ENCODE results near the gene COMMD6.

COMMD6 gene

GRCh38 chr13:75544681-75545330, 7.2 kb upstream of the COMMD6 start:
- Histone ChIP-seq H3F3A (ENCODE audit: low read depth) (no peaks in the 10 kb centered on the region), H3K27me3 (ENCODE audit: insufficient read depth, low read length, poor library complexity, severe bottlenecking) (no peaks in the 10 kb centered on the region), H3K4me2 (ENCODE audit: low read depth, low read length, poor library complexity, severe bottlenecking) (no peak overlapping the region), H3K9me2 (replicated peaks; ENCODE audit: low read depth, low read length) (no peaks in the 10 kb centered on the region), H3K79me2 (ENCODE audit: insufficient read depth, low read length) (peaks cover 1% of the 10 kb centered on the region), H3K9ac (ENCODE audit: low read depth, low read length, poor library complexity, severe bottlenecking) (no peak overlapping the region), H2AFZ (ENCODE audit: low read length) (no peak overlapping the region), H4K20me1 (ENCODE audit: insufficient read depth, low read length, poor library complexity, severe bottlenecking) (peaks cover under 1% of the 10 kb centered on the region), H3K36me3 (ENCODE audit: insufficient read depth, low read length) (no peaks in the 10 kb centered on the region), H3K9me3 (ENCODE audit: insufficient read depth, low read depth, low read length) (no peaks in the 10 kb centered on the region), H3K4me3 (ENCODE audit: low read length, poor library complexity, severe bottlenecking) (no peak overlapping the region), H3K4me1 (ENCODE audit: insufficient read depth, low read length, poor library complexity, severe bottlenecking) (peaks cover 17% of the 10 kb centered on the region)
- no peak for TF ChIP-seq CTCF (conservative IDR thresholded peaks at IDR 0.05; ENCODE audit: low read length)
- TF ChIP-seq EZH2phosphoT487 (IDR thresholded peaks at IDR 0.05; ENCODE audit: borderline replicate concordance), result no peak

- H3K9ac ChIP-seq (ENCODE audit: low read depth, low read length, poor library complexity, severe bottlenecking), result no peak overlapping the region
- peaks cover 8% of the 10 kb centered on the region for H3K4me1 ChIP-seq (ENCODE audit: insufficient read depth, low read length, poor library complexity, severe bottlenecking)
- H4K20me1 ChIP-seq (ENCODE audit: insufficient read depth, low read length, poor library complexity, severe bottlenecking), result peaks cover 3% of the 10 kb centered on the region
- H3F3A ChIP-seq (ENCODE audit: low read depth), result no peaks in the 10 kb centered on the region
- no peak overlapping the region for H2AFZ ChIP-seq (ENCODE audit: low read length)
- peaks cover 7% of the 10 kb centered on the region for H3K79me2 ChIP-seq (ENCODE audit: insufficient read depth, low read length)
- H3K4me2 ChIP-seq (ENCODE audit: low read depth, low read length, poor library complexity, severe bottlenecking), result no peak overlapping the region
- H3K9me3 ChIP-seq (ENCODE audit: insufficient read depth, low read depth, low read length), result no peaks in the 10 kb centered on the region
- TF ChIP-seq EZH2phosphoT487 (IDR thresholded peaks at IDR 0.05; ENCODE audit: borderline replicate concordance) (no peak), CTCF (conservative IDR thresholded peaks at IDR 0.05; ENCODE audit: low read length) (no peak)
- no peak overlapping the region for H3K4me3 ChIP-seq (ENCODE audit: low read length, poor library complexity, severe bottlenecking)
- H3K36me3 ChIP-seq (ENCODE audit: insufficient read depth, low read length), result no peaks in the 10 kb centered on the region
- H3K27me3 ChIP-seq (ENCODE audit: insufficient read depth, low read length, poor library complexity, severe bottlenecking), result no peaks in the 10 kb centered on the region
- no peaks in the 10 kb centered on the region for H3K9me2 ChIP-seq (replicated peaks; ENCODE audit: low read depth, low read length)
Measured at GRCh38 chr13:75541961-75542360, 4.3 kb upstream of the COMMD6 start.

- H4K20me1 ChIP-seq (ENCODE audit: insufficient read depth, low read length, poor library complexity, severe bottlenecking), result peaks cover 10% of the 10 kb centered on the region
- no peak overlapping the region for H3K4me2 ChIP-seq (ENCODE audit: low read depth, low read length, poor library complexity, severe bottlenecking)
- H3K79me2 ChIP-seq (ENCODE audit: insufficient read depth, low read length), result peaks cover 13% of the 10 kb centered on the region
- no peak overlapping the region for H2AFZ ChIP-seq (ENCODE audit: low read length)
- no peak overlapping the region for H3K4me3 ChIP-seq (ENCODE audit: low read length, poor library complexity, severe bottlenecking)
- no peaks in the 10 kb centered on the region for H3K36me3 ChIP-seq (ENCODE audit: insufficient read depth, low read length)
- H3K27me3 ChIP-seq (ENCODE audit: insufficient read depth, low read length, poor library complexity, severe bottlenecking), result no peaks in the 10 kb centered on the region
- no peaks in the 10 kb centered on the region for H3K9me3 ChIP-seq (ENCODE audit: insufficient read depth, low read depth, low read length)
- H3K4me1 ChIP-seq (ENCODE audit: insufficient read depth, low read length, poor library complexity, severe bottlenecking), result peaks cover 12% of the 10 kb centered on the region
- no peak overlapping the region for H3K9ac ChIP-seq (ENCODE audit: low read depth, low read length, poor library complexity, severe bottlenecking)
- no peak for TF ChIP-seq CTCF (conservative IDR thresholded peaks at IDR 0.05; ENCODE audit: low read length)
- H3F3A ChIP-seq (ENCODE audit: low read depth), result no peaks in the 10 kb centered on the region
- H3K9me2 ChIP-seq (replicated peaks; ENCODE audit: low read depth, low read length), result no peaks in the 10 kb centered on the region
Measured at GRCh38 chr13:75541287-75541686, 3.6 kb upstream of the COMMD6 start.

All from Loucy (cell line).